ENCODE data around the gene STXBP6. TPM values are rescaled to one million over a fixed set of nuclear protein-coding genes. Genes with fewer than 3 reads are reported as not detected.
"Not testable (repeated sequence)": the region's sequence is repeated elsewhere in the genome, so short reads cannot be mapped to it uniquely, and the experiment has no call there.

STXBP6 gene
- total RNA-seq, 1 donor from 2014 or later = 41.4 TPM

- DNase-seq (ENCODE audit: missing footprints) (no peak), ATAC-seq (no peak)
- intact Hi-C loops (cut with DNase I) = no loop called here
These were observed 236.1 kb downstream of the STXBP6 start for GRCh38 chr14:24813819-24814259.

GRCh38 chr14:24813089-24813815 lies 236.7 kb downstream of the STXBP6 start:
- intact Hi-C loops (cut with DNase I) = no loop called here
- ATAC-seq = no peak

GRCh38 chr14:24809135-24809534 lies 240.8 kb downstream of the STXBP6 start:
- intact Hi-C loops (cut with DNase I) = loop anchor here (5.0 kb wide), 1 partner anchor 77 kb away; no protein-coding TSS in a partner anchor
- ATAC-seq (no peak), DNase-seq (ENCODE audit: missing footprints) (no peak)

More at GRCh38 chr14:24813089-24813815, 236.7 kb downstream of the STXBP6 start:
- no peak for DNase-seq (ENCODE audit: missing footprints)

GRCh38 chr14:24808412-24808811 lies 241.5 kb downstream of the STXBP6 start:
- no peak for DNase-seq (ENCODE audit: missing footprints)
- no peak for ATAC-seq
- intact Hi-C loops (cut with DNase I) = loop anchor here (5.0 kb wide), 1 partner anchor 76 kb away; no protein-coding TSS in a partner anchor

GRCh38 chr14:24806061-24806678 lies 243.8 kb downstream of the STXBP6 start:
- peak; percentile 67 for ATAC-seq
- intact Hi-C loops (cut with DNase I) = loop anchor here (1.0 to 5.0 kb wide), 4 partner anchors 74 to 345 kb away; no protein-coding TSS in a partner anchor
- DNase-seq (ENCODE audit: missing footprints) = no peak

GRCh38 chr14:24804552-24805212 lies 245.3 kb downstream of the STXBP6 start:
- intact Hi-C loops (cut with DNase I) = loop anchor here (5.0 kb wide), 1 partner anchor 72 kb away; no protein-coding TSS in a partner anchor
- DNase-seq (ENCODE audit: missing footprints) (no peak), ATAC-seq (no peak)

GRCh38 chr14:24803933-24804494 lies 245.9 kb downstream of the STXBP6 start:
- DNase-seq (ENCODE audit: missing footprints) (no peak), ATAC-seq (no peak)
- intact Hi-C loops (cut with DNase I) = no loop called here

- ATAC-seq; intact Hi-C loops (cut with DNase I): not testable (repeated sequence)
- peak; percentile 33 for DNase-seq (ENCODE audit: missing footprints)
These were observed 246.5 kb downstream of the STXBP6 start for GRCh38 chr14:24803426-24803825.

GRCh38 chr14:24802236-24802635 lies 247.7 kb downstream of the STXBP6 start:
- intact Hi-C loops (cut with DNase I) = no loop called here
- DNase-seq (ENCODE audit: missing footprints) = no peak
- no peak for ATAC-seq

- ATAC-seq = no peak
- DNase-seq (ENCODE audit: missing footprints) = no peak
- intact Hi-C loops (cut with DNase I) = no loop called here
These were observed 248.9 kb downstream of the STXBP6 start for GRCh38 chr14:24801024-24801423.

- DNase-seq (ENCODE audit: missing footprints) = no peak
- no peak for ATAC-seq
- intact Hi-C loops (cut with DNase I) = no loop called here
These were observed 251.0 kb downstream of the STXBP6 start for GRCh38 chr14:24798911-24799462.

- intact Hi-C loops (cut with DNase I) = no loop called here
- ATAC-seq (no peak), DNase-seq (ENCODE audit: missing footprints) (no peak)
These were observed 254.5 kb downstream of the STXBP6 start for GRCh38 chr14:24795406-24795805.

GRCh38 chr14:24794644-24795305 lies 255.2 kb downstream of the STXBP6 start:
- DNase-seq (ENCODE audit: missing footprints) (no peak), ATAC-seq (no peak)
- intact Hi-C loops (cut with DNase I) = no loop called here

- intact Hi-C loops (cut with DNase I) = no loop called here
- ATAC-seq (no peak), DNase-seq (ENCODE audit: missing footprints) (no peak)
These were observed 259.8 kb downstream of the STXBP6 start for GRCh38 chr14:24790196-24790595.

- intact Hi-C loops (cut with DNase I) = no loop called here
These were observed 260.5 kb downstream of the STXBP6 start for GRCh38 chr14:24789378-24789884.

GRCh38 chr14:24785698-24786097 lies 264.2 kb downstream of the STXBP6 start:
- ATAC-seq (no peak), DNase-seq (ENCODE audit: missing footprints) (no peak)
- intact Hi-C loops (cut with DNase I) = no loop called here

More at GRCh38 chr14:24789378-24789884, 260.5 kb downstream of the STXBP6 start:
- DNase-seq (ENCODE audit: missing footprints) (no peak), ATAC-seq (peak; percentile 64)

GRCh38 chr14:24784981-24785380 lies 265.0 kb downstream of the STXBP6 start:
- DNase-seq (ENCODE audit: missing footprints) (no peak), ATAC-seq (no peak)
- intact Hi-C loops (cut with DNase I) = no loop called here

- ATAC-seq (no peak), DNase-seq (ENCODE audit: missing footprints) (no peak)
- intact Hi-C loops (cut with DNase I) = no loop called here
These were observed 266.2 kb downstream of the STXBP6 start for GRCh38 chr14:24783791-24784190.
